ENCODE data around the gene RRP12. TPM values are rescaled to one million over a fixed set of nuclear protein-coding genes. Genes with fewer than 3 reads are reported as not detected.
"Not testable (repeated sequence)": the region's sequence is repeated elsewhere in the genome, so short reads cannot be mapped to it uniquely, and the experiment has no call there.

The RRP12 gene
- polyA plus RNA-seq, 3 donors, result 19.2 to 20.4 (median 20.1) TPM

GRCh38 chr10:97408496-97408992 is 7.4 kb upstream of the RRP12 start:
- DNase-seq (ENCODE audit: low read depth in 3 of 3, low spot score in 2 of 3), result no peak

GRCh38 chr10:97407952-97408248 is 6.8 kb upstream of the RRP12 start:
- DNase-seq (ENCODE audit: low read depth in 3 of 3, low spot score in 2 of 3), result no peak

GRCh38 chr10:97407211-97407951 is 6.2 kb upstream of the RRP12 start:
- no peak for DNase-seq (ENCODE audit: low read depth in 3 of 3, low spot score in 2 of 3)

- DNase-seq (ENCODE audit: low read depth in 3 of 3, low spot score in 2 of 3), result not testable (repeated sequence)
Observed at GRCh38 chr10:97406483-97406882, 5.3 kb upstream of the RRP12 start.

GRCh38 chr10:97406064-97406463 is 4.9 kb upstream of the RRP12 start:
- no peak for DNase-seq (ENCODE audit: low read depth in 3 of 3, low spot score in 2 of 3)

GRCh38 chr10:97404044-97404443 is 2.9 kb upstream of the RRP12 start:
- no peak for DNase-seq (ENCODE audit: low read depth in 3 of 3, low spot score in 2 of 3)

- DNase-seq (ENCODE audit: low read depth in 3 of 3, low spot score in 2 of 3), result no peak
Observed at GRCh38 chr10:97401455-97401919, 347 bp upstream of the RRP12 start.

GRCh38 chr10:97399843-97400545 is 1.1 kb downstream of the RRP12 start:
- DNase-seq (ENCODE audit: low read depth in 3 of 3, low spot score in 2 of 3), result no peak

GRCh38 chr10:97396056-97396455 is 5.1 kb downstream of the RRP12 start:
- no peak for DNase-seq (ENCODE audit: low read depth in 3 of 3, low spot score in 2 of 3)

- no peak for DNase-seq (ENCODE audit: low read depth in 3 of 3, low spot score in 2 of 3)
Observed at GRCh38 chr10:97393034-97393573, 8.0 kb downstream of the RRP12 start.

- DNase-seq (ENCODE audit: low read depth in 3 of 3, low spot score in 2 of 3), result no peak
Observed at GRCh38 chr10:97390091-97390490, 11.0 kb downstream of the RRP12 start.

GRCh38 chr10:97388152-97388551 is 13.0 kb downstream of the RRP12 start:
- no peak for DNase-seq (ENCODE audit: low read depth in 3 of 3, low spot score in 2 of 3)

- DNase-seq (ENCODE audit: low read depth in 3 of 3, low spot score in 2 of 3), result no peak
Observed at GRCh38 chr10:97385565-97385964, 15.6 kb downstream of the RRP12 start.

- no peak for DNase-seq (ENCODE audit: low read depth in 3 of 3, low spot score in 2 of 3)
Observed at GRCh38 chr10:97384641-97385040, 16.5 kb downstream of the RRP12 start.

- DNase-seq (ENCODE audit: low read depth in 3 of 3, low spot score in 2 of 3), result no peak
Observed at GRCh38 chr10:97384156-97384555, 17.0 kb downstream of the RRP12 start.

- DNase-seq (ENCODE audit: low read depth in 3 of 3, low spot score in 2 of 3), result no peak
Observed at GRCh38 chr10:97383159-97383558, 18.0 kb downstream of the RRP12 start.

- DNase-seq (ENCODE audit: low read depth in 3 of 3, low spot score in 2 of 3), result no peak
Observed at GRCh38 chr10:97381626-97382025, 19.5 kb downstream of the RRP12 start.

- DNase-seq (ENCODE audit: low read depth in 3 of 3, low spot score in 2 of 3), result no peak
Observed at GRCh38 chr10:97380516-97380915, 20.6 kb downstream of the RRP12 start.

GRCh38 chr10:97378933-97379921 is 21.9 kb downstream of the RRP12 start:
- DNase-seq (ENCODE audit: low read depth in 3 of 3, low spot score in 2 of 3), result no peak

- DNase-seq (ENCODE audit: low read depth in 3 of 3, low spot score in 2 of 3), result no peak
Observed at GRCh38 chr10:97376413-97376812, 24.7 kb downstream of the RRP12 start.

- DNase-seq (ENCODE audit: low read depth in 3 of 3, low spot score in 2 of 3), result no peak
Observed at GRCh38 chr10:97373456-97373855, 27.7 kb downstream of the RRP12 start.

Measured in right renal cortex interstitium (tissue), 3 donors.